Stimulated activated CD4-positive, alpha-beta T cell treated with anti-CD3 and anti-CD28 coated beads, TNF-alpha, amount 100 ng/mL, for 24 hours (primary cell): Measurements from ENCODE around the gene FOXA2.

ENCODE experiments used
- DNase-seq, 3 experiments: peaks; one replicate each; pipeline ENCODE4 v3.0.0-alpha.2; 2020; ENCODE audit warnings: low read depth in 3 of 3

FOXA2 gene

DNA sequence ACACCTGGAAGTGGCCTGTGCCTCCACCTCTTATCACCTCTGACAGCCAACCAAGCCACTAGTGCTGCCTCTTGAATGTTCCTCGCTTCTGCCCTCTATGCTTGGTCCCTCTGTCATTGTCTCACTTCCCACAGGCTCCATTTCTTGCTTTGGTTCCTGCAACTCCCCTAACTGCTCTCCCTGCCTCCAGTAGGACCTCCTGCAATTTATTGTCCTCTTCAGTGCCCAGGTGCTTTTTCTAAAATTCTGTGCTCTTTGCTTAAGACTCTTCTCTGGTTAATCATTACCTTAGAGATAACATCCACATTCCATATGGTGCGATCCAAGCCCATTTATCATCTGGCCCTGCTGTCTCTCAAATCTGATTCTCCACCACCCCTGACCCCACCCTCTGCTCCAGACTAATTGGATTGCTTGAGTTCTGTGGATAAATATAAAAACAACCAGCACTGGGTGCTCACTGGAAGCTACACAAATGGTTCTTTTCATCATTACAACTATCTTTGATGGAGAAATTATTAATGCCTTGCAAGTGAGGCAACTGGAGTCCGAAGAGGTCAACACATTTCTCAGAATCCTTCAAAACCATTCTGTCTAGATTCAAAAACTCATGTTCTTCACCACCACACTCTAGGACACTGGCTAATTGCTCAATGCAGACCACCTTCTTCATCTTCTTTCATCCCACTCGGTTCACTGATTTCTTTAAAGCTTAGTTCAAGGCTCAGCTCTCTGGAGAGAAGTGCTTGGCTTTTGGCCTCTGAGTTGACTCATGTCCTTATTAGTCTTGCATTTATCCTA is 47.2 kb downstream of the FOXA2 start:
- no peak for DNase-seq

DNA sequence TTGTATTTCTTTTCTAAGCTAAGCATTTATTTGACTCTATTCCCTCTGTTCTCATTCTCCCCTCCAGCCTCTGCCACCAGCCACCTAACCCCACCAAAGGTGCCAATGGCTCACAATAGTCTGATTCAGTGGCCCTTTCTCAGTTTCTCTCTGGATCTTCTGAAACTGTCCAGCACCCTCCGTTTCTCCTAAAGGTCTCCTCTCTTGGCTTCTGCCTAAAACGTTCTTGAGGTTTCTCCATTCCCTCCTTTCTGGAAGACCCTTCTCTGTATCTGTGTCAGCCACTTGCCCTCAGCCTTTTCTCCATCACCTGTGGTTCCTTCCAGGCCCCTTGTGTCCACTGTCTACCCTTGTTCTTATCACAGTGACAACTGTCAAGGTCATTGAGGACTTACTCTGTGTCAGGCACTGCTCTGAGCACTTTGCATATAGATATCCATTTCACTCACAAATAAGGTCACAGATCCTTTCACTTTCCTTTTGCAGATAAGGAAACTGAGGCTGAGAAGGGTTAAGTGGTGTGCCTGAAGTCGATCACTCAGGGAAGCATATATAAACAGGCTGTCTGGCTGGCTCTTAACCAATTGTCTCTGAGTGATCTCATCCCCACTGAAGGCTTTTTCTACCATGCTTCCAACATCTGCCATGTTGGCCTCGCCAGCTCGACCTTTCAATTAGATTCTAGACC is 48.1 kb downstream of the FOXA2 start:
- DNase-seq = no peak

DNA sequence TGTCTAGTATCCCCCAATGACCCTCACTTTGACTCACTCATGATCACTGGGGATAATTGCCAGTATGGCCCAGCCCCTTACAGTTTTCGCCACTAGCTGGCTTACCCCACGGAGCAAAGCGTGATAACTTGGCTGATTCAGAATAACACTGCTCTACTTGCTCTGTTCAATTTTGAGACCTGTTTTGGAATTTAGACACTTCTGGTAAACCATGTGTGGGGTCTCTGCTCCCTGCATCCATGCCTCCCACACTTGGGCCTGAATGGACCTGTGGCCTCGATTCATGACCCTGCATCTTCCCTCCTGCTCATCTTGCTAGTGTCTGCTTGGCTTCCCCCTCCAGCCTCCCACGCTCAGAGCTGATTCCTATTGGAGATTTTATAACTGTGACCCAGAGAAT is 48.9 kb downstream of the FOXA2 start:
- DNase-seq = no peak

DNA sequence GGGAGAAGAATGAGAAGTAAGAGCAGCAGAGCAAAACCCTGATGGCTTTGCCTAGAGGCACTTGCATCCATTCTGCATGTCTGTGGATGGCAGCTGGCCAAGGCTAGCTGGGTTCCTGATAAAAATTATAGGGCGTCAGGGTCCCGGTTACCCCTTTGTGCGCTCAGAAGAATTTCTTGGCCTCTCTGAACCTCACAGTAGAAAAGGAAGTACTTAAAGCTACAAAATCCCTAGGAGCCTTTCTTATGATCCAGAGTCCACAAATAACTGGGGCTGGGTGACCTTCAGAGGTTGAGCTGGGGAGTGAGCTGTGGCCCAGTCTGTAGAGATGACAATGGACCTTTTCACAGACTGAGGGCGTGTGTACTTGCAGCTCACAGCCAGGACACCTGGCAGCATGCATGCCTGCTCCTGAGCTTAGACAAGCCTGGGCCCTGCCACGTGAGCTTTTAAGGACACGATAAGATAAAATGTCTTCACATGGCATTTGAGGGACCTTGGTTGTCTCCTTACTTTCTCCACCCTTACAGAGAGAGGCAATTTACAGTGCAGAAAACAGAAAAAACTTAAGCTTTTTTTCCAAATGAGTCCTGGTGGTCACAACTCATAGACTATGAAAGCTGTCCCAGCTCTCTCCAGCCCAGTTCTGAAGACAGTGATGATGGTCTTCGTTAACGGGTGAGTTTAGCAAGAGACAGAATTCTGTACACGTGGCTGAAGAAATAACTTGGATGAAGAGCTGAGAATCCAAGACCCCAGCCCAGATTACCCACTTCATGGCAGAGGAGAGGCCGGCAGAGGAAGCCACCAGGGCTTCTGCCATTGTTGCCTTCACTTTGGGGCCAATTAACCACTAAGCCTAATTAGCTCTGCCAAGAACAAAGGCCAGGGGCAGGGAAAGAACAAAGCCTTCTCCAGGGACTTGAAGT is 50.3 kb downstream of the FOXA2 start:
- DNase-seq = no peak

DNA sequence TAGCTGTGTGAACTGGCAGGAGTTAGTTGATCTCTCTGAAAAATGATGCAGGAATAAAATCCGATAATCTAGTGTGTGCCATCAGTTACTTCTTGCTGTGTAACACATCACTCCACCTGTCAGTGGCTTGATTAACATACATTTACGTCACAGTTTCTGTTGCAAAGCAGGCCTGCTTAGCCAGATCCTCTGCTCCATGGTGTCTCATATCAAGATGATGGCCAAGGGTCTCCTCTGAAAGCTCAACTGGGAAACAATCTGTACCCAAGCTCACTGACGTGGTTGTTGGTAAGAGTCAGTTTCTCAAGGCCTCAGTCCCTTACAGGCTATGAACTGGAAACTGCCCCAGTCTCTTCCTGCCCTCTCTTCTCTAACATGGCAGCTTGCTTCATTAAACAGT is 51.8 kb downstream of the FOXA2 start:
- no peak for DNase-seq

DNA sequence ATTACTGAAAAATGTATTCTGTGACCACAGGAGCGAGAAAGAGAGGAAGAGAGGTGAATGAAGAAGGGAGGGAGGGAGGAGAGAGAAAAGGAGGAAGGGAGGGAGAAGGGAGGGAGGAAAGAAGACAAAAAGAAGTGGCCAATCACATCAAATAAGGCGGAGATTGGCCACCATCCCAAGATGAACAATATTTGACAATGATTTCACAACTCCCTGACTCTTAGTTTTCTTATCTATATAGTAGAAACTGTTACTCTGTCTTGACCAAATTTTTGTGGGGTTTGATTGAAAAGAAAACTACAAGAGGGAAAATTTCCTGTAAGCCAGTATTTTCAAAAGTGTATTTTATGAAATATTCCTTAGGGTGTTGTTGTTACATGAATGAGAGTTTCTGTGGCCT is 52.6 kb downstream of the FOXA2 start:
- no peak for DNase-seq

DNA sequence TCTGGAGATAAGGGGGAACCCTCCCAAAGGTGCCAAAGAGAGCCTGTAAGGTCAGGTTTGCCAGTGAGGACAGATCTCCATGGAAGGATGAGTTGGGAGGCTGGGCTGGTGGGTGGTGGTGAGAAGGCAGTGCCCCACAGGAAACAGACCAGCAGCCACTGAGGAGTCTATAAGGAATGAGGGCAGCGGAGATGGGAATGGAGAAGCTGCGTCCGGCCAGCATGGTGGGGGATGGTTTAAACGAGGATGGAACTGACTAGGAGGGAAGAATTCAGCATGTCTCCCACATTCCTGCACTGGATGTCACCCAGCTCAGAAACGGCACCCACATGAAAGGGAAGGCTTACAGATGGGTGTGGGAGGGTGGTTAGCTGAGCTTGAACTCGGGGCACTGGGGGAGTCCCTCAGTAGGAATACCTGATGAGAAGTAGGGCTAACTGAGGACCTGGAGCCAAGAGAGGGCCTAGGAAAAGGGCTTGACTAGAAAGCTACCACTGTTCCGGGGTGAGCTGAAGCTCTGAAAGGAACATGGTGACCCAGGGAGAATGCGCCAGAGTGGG is 53.2 kb downstream of the FOXA2 start:
- DNase-seq = no peak
